Medulla oblongata (tissue), 1 donor: ENCODE data around the gene TPK1.

Experiments used
- DNase-seq: peaks from one replicate; pipeline ENCODE4 v3.0.0-alpha.2; 2015; ENCODE audit errors: extremely low spot score

TPK1 gene

GRCh38 chr7:144835652-144836544, at the start of gene TPK1:
Gene TPK1, minus strand, starts transcription at chr7:144836053. Its CDS starts 451 bp downstream, at chr7:144835602.
- DNase-seq: peak; percentile 91

- DNase-seq: no peak
Measured at GRCh38 chr7:144885478-144885877, 49.6 kb upstream of the TPK1 start.

GRCh38 chr7:144884896-144885295, 49.0 kb upstream of the TPK1 start:
- no peak for DNase-seq

- DNase-seq: no peak
Measured at GRCh38 chr7:144873316-144873845, 37.5 kb upstream of the TPK1 start.

- no peak for DNase-seq
Measured at GRCh38 chr7:144869082-144869481, 33.2 kb upstream of the TPK1 start.

GRCh38 chr7:144866189-144866588, 30.3 kb upstream of the TPK1 start:
- no peak for DNase-seq

GRCh38 chr7:144863320-144863647, 27.4 kb upstream of the TPK1 start:
- DNase-seq: no peak

GRCh38 chr7:144862612-144863319, 26.9 kb upstream of the TPK1 start:
- DNase-seq: no peak

GRCh38 chr7:144859739-144860138, 23.9 kb upstream of the TPK1 start:
- no peak for DNase-seq

GRCh38 chr7:144857463-144857862, 21.6 kb upstream of the TPK1 start:
- no peak for DNase-seq

- DNase-seq: peak; percentile 35
Measured at GRCh38 chr7:144854839-144855424, 19.1 kb upstream of the TPK1 start.

- no peak for DNase-seq
Measured at GRCh38 chr7:144853542-144853941, 17.7 kb upstream of the TPK1 start.

- no peak for DNase-seq
Measured at GRCh38 chr7:144848078-144848477, 12.2 kb upstream of the TPK1 start.

GRCh38 chr7:144842377-144842851, 6.6 kb upstream of the TPK1 start:
- DNase-seq: peak; percentile 64

- DNase-seq: no peak
Measured at GRCh38 chr7:144836545-144836842, 641 bp upstream of the TPK1 start.

GRCh38 chr7:144835155-144835611, 670 bp downstream of the TPK1 start:
- peak; percentile 69 for DNase-seq

- peak; percentile 74 for DNase-seq
Measured at GRCh38 chr7:144834641-144835144, 1.2 kb downstream of the TPK1 start.

- no peak for DNase-seq
Measured at GRCh38 chr7:144830811-144831210, 5.0 kb downstream of the TPK1 start.

- no peak for DNase-seq
Measured at GRCh38 chr7:144830024-144830785, 5.6 kb downstream of the TPK1 start.

- DNase-seq: peak; percentile 30
Measured at GRCh38 chr7:144827621-144828020, 8.2 kb downstream of the TPK1 start.

GRCh38 chr7:144826208-144826607, 9.6 kb downstream of the TPK1 start:
- DNase-seq: no peak
